Muscle of leg (tissue), 11 donors: ENCODE results near the gene KDM7A. TPM values are rescaled to one million over a fixed set of nuclear protein-coding genes. Genes with fewer than 3 reads are reported as not detected.

ENCODE experiments used
- DNase-seq: peaks from one replicate; pipeline ENCODE4 v3.0.0; 2013
- H3K27ac ChIP-seq: one replicate; pipeline ENCODE4 v1.5.1; 2013; ENCODE audit warnings: mild to moderate bottlenecking, low read length, control low read depth
- H3K27me3 ChIP-seq: one replicate; pipeline ENCODE4 v1.6.1; 2013; ENCODE audit warnings: low read length; ENCODE audit not compliant: control insufficient read depth, insufficient read depth
- H3K36me3 ChIP-seq: one replicate; pipeline ENCODE4 v1.6.1; 2013; ENCODE audit warnings: low read length; ENCODE audit not compliant: control insufficient read depth, insufficient read depth
- H3K4me1 ChIP-seq: one replicate; pipeline ENCODE4 v1.6.1; 2013; ENCODE audit warnings: low read length; ENCODE audit not compliant: control insufficient read depth, insufficient read depth
- H3K4me3 ChIP-seq: one replicate; pipeline ENCODE4 v1.5.1; 2013; ENCODE audit warnings: low read length, control low read depth
- H3K9me3 ChIP-seq: replicated peaks from 2 replicates; pipeline ENCODE4 v1.6.1; 2013; ENCODE audit warnings: low read depth, low read length; ENCODE audit not compliant: control insufficient read depth
- WGBS: methylation state at CpG from one replicate; pipeline ENCODE4 v1.1.5; 2013; ENCODE audit warnings: missing lambda C conversion rate; ENCODE audit not compliant: insufficient coverage; 5-methylcytosine and 5-hydroxymethylcytosine counted together
- polyA plus RNA-seq, 8 donors: library from polyadenylated mRNA; unstranded; fragments of 120-200 nt; gene quantifications; one replicate each; pipeline versions ENCODE4 v1.2.1 to v1.2.3, GENCODE V29; 2013; ENCODE audit warnings: inconsistent platforms in 1 of 8, low replicate concordance in 1 of 8; ENCODE audit not compliant: insufficient read length in 8 of 8, insufficient read depth in 1 of 8
- total RNA-seq: library from RNA; stranded (reverse); fragments of 120-200 nt; gene quantifications from one replicate; pipeline ENCODE4 v1.2.4, GENCODE V29; 2013

Gene KDM7A
- total and polyA plus RNA-seq, 9 donors, result 6.0 to 7.6 (median 6.7) TPM

DNA sequence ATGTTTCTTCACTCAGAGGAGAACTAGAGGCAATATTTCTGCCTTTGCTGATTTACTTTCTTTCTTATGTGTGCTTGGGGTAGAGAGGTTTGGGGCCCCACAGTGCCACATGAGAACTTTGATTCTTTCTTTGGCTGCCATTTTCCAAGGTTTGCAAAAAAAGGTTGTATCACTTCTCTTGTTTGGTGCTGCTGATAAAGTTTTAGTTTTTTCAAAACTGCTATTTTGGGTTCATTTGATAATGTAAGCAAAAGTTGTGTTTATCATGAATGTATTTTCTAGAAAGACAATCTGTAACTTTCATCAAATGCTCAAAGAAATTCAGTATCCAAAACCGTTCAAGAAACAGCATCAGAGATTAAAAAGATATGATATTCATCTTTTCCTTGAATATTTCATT, 83.4 kb downstream of the KDM7A start:
- no peak for DNase-seq
- Histone ChIP-seq H3K4me1 (no peaks in the 10 kb centered on the region), H3K27me3 (no peaks in the 10 kb centered on the region), H3K4me3 (no peak overlapping the region), H3K9me3 (no peaks in the 10 kb centered on the region), H3K27ac (no peak overlapping the region), H3K36me3 (peaks cover 28% of the 10 kb centered on the region)
- WGBS, result no CpG with 5 or more reads among the region's 1 CpG

DNA sequence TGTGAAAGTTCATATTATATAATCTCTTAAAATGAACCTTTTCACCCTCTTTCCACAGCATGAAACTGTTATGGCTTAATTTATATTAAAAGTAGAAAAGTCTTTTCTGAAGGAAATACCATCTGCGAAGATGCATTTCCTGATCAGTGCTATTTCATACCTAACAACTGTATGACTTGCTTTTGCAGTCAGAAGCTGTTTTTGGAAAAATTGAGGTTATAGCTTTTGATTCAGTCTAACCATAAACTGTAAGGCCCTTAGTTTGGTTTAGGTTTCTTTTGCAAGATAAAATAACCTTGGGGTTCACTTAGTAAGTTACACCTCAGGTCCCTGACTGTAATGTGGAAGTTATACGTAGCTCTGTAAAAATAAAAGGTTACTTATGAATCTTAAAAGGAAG, 91.3 kb downstream of the KDM7A start:
- Histone ChIP-seq H3K4me1 (no peaks in the 10 kb centered on the region), H3K27ac (no peak overlapping the region), H3K27me3 (no peaks in the 10 kb centered on the region), H3K9me3 (no peaks in the 10 kb centered on the region), H3K4me3 (no peak overlapping the region), H3K36me3 (no peaks in the 10 kb centered on the region)
- no CpG with 5 or more reads among the region's 2 CpGs for WGBS
- DNase-seq, result no peak

DNA sequence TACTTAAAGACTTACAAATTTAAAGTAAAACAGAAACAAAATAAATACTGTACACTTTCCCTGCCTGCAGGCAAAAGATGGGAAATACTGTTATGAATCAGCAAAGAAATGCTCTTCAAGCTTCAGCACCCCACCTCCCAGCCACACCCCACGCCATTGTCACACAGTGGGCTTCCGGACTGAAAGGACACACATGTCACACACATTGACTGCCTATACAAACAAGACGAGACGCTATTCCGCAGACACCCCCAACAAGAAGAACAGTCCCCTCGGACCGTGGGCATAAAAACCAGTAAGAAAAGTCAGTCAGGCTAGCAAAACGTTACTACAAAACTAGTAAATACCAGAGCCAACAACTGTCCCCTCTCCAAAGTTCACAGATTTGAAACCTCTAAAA, 91.8 kb downstream of the KDM7A start:
- Histone ChIP-seq H3K4me3 (no peak overlapping the region), H3K4me1 (no peaks in the 10 kb centered on the region), H3K27ac (no peak overlapping the region), H3K27me3 (no peaks in the 10 kb centered on the region), H3K36me3 (no peaks in the 10 kb centered on the region), H3K9me3 (no peaks in the 10 kb centered on the region)
- DNase-seq, result no peak
- 60% methylated on average over 1 of the region's 8 CpGs for WGBS

DNA sequence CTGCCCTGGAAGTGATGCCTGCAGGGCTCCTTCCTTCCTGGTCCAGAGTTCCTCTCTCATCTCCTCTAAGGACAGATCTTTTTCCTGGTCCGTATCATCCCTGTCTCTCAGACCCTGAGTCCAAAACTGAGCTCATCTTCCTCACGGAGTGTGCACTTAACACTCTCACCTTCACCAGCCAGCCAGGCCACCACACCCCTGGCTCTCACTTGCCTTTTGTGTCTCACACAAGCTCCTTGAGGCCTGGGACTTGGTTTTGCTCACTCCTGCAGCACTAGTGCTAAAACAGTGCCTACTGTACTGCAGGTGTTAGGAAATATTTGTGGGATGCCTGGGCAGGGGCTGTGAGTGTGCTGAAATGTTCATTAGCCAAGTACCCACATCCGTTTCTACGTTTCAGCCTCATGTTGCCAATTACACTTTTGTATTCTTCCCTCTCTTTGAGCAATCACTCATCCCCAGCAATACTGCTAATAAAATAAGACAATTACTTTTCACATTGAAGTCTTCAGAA, 92.6 kb downstream of the KDM7A start:
- H3K4me1 ChIP-seq, result no peaks in the 10 kb centered on the region
- H3K9me3 ChIP-seq, result no peaks in the 10 kb centered on the region
- H3K27ac ChIP-seq, result no peak overlapping the region
- no peak for DNase-seq
- H3K27me3 ChIP-seq, result no peaks in the 10 kb centered on the region
- H3K36me3 ChIP-seq, result no peaks in the 10 kb centered on the region
- WGBS, result 39% methylated on average over 2 of the region's 4 CpGs
- H3K4me3 ChIP-seq, result no peak overlapping the region

DNA sequence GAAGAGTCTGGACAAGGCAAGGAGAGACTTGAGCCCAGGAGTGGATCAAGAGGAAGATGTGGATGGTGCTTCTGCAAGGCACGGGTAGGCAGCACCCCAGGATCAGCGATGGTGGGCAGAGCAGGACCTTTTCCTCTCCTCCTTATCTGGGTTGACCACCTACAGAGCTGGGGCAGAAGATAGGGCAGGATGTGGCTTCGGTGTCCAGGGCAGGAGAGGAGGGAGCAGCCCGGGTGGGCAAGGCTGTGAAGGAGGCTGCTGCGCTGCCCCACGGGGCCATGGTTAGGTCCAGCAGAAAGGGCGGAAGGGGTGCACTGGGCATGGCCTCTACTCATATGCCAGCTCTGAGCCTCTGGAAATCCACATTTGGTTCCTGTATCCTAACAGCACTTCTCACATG, 94.0 kb downstream of the KDM7A start:
- Histone ChIP-seq H3K27me3 (no peaks in the 10 kb centered on the region), H3K4me1 (no peaks in the 10 kb centered on the region), H3K4me3 (no peak overlapping the region), H3K9me3 (no peaks in the 10 kb centered on the region), H3K36me3 (no peaks in the 10 kb centered on the region), H3K27ac (no peak overlapping the region)
- no peak for DNase-seq
- WGBS, result 100% methylated on average over 3 of the region's 7 CpGs

DNA sequence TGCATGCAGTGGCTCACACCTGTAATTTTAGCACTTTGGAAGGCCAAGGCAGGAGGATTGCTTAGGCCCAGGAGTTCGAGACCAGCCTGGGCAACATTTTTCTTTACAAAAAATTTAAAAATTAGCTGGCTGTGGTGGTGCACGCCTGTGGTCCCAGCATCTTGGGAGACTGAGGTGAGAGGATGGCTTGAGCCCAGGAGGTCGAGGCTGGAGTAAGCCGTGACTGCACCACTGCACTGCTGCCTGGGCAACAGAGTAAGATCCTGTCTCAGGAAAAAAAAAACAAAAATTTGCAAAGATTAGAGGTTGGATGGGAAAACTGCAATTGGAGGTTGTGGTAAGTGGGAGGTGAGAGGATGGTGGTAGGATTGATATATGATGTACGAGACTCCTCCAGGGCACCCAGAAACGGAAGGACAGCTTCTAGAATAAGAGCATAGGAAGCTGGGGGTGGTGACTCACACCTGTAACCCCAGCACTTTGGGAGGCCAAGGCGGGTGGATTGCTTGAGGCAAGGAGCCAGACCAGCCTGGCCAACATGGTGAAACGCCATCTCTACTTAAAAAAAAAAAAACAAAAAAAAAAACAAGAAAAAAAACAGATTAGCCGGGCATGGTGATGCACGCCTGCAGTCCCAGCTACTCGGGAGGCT, 94.9 kb downstream of the KDM7A start:
- Histone ChIP-seq H3K9me3 (no peaks in the 10 kb centered on the region), H3K4me1 (no peaks in the 10 kb centered on the region), H3K4me3 (no peak overlapping the region), H3K27ac (no peak overlapping the region), H3K36me3 (no peaks in the 10 kb centered on the region), H3K27me3 (no peaks in the 10 kb centered on the region)
- DNase-seq, result no peak
- 91% methylated on average over 5 of the region's 11 CpGs for WGBS

DNA sequence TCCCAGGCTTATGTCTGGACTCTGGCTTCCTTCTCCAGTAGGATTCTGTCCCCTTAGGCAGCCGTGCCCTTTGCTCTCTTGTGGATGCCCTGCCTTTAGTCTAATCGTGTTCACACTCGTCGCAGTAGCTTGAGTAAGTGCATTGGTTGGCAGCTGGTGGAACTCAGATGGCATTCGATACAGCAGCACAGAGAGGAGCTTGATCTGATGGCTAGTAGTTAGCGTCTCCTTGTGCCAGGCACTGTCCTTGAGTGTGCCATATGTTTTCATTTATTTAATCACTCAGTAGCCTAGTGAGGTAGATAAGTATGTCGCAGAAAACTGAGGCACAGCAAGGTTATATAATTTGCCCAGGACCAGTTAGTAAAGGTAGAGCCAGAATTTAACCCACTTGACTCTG, 95.9 kb downstream of the KDM7A start:
- no peak overlapping the region for H3K27ac ChIP-seq
- DNase-seq, result no peak
- no peaks in the 10 kb centered on the region for H3K9me3 ChIP-seq
- WGBS, result 39% methylated on average over 5 of the region's 7 CpGs
- no peaks in the 10 kb centered on the region for H3K27me3 ChIP-seq
- no peaks in the 10 kb centered on the region for H3K36me3 ChIP-seq
- H3K4me1 ChIP-seq, result no peaks in the 10 kb centered on the region
- H3K4me3 ChIP-seq, result no peak overlapping the region

DNA sequence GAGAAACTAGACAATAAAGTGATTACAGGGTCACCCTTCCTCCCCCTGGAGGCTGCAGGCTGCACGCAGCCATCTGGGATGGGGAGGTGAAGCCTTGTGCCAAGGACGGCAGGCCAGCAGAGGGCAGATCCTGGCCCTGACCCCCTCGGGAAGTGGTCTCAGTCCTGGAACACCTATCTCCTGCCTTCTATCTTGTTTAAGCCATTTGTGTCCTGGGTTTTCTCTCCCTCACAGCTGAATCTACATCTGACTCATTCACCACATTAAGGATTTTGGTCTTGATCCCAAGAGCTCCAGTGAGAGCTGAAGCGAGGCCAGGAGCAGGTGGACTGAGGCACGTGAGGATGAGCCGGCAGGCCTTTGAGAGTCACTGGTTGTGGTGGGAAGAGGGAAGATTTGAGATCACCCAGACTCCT, 97.7 kb downstream of the KDM7A start:
- Histone ChIP-seq H3K36me3 (no peaks in the 10 kb centered on the region), H3K4me1 (no peaks in the 10 kb centered on the region), H3K4me3 (no peak overlapping the region), H3K27ac (no peak overlapping the region), H3K27me3 (no peaks in the 10 kb centered on the region), H3K9me3 (no peaks in the 10 kb centered on the region)
- WGBS, result 19% methylated on average over 4 of the region's 6 CpGs
- no peak for DNase-seq

DNA sequence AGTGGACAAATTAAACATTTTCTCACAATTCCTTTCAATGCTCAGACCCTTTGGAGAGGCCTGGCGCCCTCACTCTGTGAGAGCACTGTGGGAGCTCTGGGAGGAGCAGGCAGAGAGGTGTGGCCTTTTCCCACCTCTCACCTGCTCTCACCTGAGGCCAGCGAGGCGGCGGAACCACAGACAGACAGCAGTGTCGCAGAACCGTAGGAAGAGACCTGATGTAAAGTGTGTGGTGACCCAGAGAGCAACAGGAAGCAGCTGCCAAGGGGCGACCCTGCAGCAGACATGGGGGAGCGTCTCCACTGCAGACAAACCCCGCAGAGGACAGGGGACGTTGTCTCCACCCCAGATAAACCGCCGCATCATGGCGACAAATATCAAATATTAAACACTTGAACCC, 98.4 kb downstream of the KDM7A start:
- no peak for DNase-seq
- Histone ChIP-seq H3K27ac (no peak overlapping the region), H3K4me3 (no peak overlapping the region), H3K27me3 (no peaks in the 10 kb centered on the region), H3K36me3 (no peaks in the 10 kb centered on the region), H3K9me3 (no peaks in the 10 kb centered on the region), H3K4me1 (no peaks in the 10 kb centered on the region)
- WGBS, result 78% methylated on average over 6 of the region's 13 CpGs

DNA sequence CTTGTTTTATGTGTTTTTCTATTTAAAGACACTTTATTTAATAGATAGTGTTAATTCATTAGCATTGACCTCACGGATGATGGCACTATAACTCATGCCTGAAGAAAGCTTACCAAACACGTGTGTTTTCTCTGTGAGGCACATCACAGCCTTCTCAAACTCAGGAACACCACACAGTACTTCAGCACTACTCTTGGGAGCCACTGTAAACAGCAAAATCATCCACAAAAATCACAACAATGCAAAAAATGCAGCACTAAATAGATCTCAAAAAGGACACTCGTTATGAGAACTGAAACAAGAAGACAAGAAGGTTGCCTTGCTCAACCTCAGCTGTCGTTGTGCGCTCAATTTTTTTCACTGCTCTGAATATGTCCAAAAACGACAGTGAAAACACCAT, 102.0 kb downstream of the KDM7A start:
- no peaks in the 10 kb centered on the region for H3K27me3 ChIP-seq
- no peaks in the 10 kb centered on the region for H3K4me1 ChIP-seq
- no peak overlapping the region for H3K4me3 ChIP-seq
- no peak for DNase-seq
- no peaks in the 10 kb centered on the region for H3K9me3 ChIP-seq
- WGBS, result 93% methylated on average over 3 of the region's 6 CpGs
- H3K36me3 ChIP-seq, result no peaks in the 10 kb centered on the region
- H3K27ac ChIP-seq, result no peak overlapping the region

DNA sequence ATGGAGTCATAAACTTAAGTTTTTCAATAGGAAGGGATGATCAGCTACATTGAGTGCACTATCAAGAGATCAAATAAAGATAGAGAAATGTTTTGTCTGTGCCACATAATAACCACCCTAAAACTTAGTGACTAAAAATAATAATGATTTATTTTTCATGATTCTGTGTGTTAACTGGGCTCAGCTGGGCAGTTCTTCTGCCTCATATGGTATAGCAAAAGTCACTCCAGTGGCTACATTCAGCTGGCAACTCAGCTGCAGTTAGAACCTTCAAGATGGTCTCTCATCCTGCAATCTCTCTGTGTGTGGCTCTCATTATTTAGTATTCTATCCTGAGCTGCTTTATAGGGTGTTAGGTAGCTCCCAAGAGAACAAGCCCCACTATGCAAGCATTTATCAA, 106.2 kb downstream of the KDM7A start:
- H3K9me3 ChIP-seq, result peaks cover 10% of the 10 kb centered on the region
- H3K27me3 ChIP-seq, result no peaks in the 10 kb centered on the region
- H3K4me3 ChIP-seq, result no peak overlapping the region
- DNase-seq, result no peak
- no peaks in the 10 kb centered on the region for H3K36me3 ChIP-seq
- H3K4me1 ChIP-seq, result no peaks in the 10 kb centered on the region
- H3K27ac ChIP-seq, result no peak overlapping the region
